A673 (cell line): Measurements from ENCODE around the gene SLC4A4. TPM values are rescaled to one million over a fixed set of nuclear protein-coding genes. Genes with fewer than 3 reads are reported as not detected.

ENCODE experiments used
- BruUV-seq: library from RNA; stranded (reverse); fragments of 400-500 nt; replicated peaks from 2 replicates; lab custom pipeline; 2021; lab: Mats Ljungman, UMichigan
- CTCF ChIA-PET: fragments of 300-600 bp; sonication (Branson Sonifier 250); formaldehyde crosslinking; loops from one replicate; lab custom pipeline; 2022; ENCODE audit warnings: antibody characterized with exemption; lab: Charles Lee
- POLR2A ChIA-PET: fragments of 300-600 bp; sonication (Branson Sonifier 250); formaldehyde crosslinking; loops from one replicate; lab custom pipeline; 2022; ENCODE audit warnings: antibody characterized with exemption; ENCODE audit not compliant: low non-redundant PET; lab: Charles Lee
- DNase-seq: peaks from one replicate; pipeline ENCODE4 v3.0.0-alpha.2; 2015; ENCODE audit warnings: low spot score
- H3K27ac ChIP-seq: fragments of 200-600 bp; sonication (generic); 2 replicates; pipeline ENCODE4 v1.5.1; 2016; ENCODE audit warnings: mixed run types, low read depth, mild to moderate bottlenecking, mixed read lengths, antibody characterized with exemption, low read length; ENCODE audit not compliant: poor library complexity, severe bottlenecking
- H3K27me3 ChIP-seq: fragments of 200-600 bp; sonication (generic); replicated peaks from 2 replicates; pipeline ENCODE4 v1.6.1; 2017; ENCODE audit warnings: mixed run types, low read depth, mild to moderate bottlenecking, mixed read lengths, antibody characterized with exemption, low read length; ENCODE audit not compliant: insufficient read depth, poor library complexity
- H3K36me3 ChIP-seq: fragments of 200-600 bp; sonication (generic); 2 replicates; pipeline ENCODE4 v1.6.1; 2016; ENCODE audit warnings: mixed run types, mild to moderate bottlenecking, mixed read lengths, antibody characterized with exemption, low read length; ENCODE audit not compliant: insufficient read depth, poor library complexity, severe bottlenecking
- H3K4me1 ChIP-seq: fragments of 200-600 bp; sonication (generic); 2 replicates; pipeline ENCODE4 v1.6.1; 2017; ENCODE audit warnings: mixed run types, mild to moderate bottlenecking, mixed read lengths, antibody characterized with exemption, low read length; ENCODE audit not compliant: insufficient read depth, poor library complexity, severe bottlenecking
- H3K4me3 ChIP-seq: fragments of 200-600 bp; sonication (generic); 2 replicates; pipeline ENCODE4 v1.5.1; 2016; ENCODE audit warnings: low read depth, mixed run types, mild to moderate bottlenecking, mixed read lengths, low read length; ENCODE audit not compliant: poor library complexity, severe bottlenecking
- H3K9me3 ChIP-seq: fragments of 200-600 bp; sonication (generic); 2 replicates; pipeline ENCODE4 v1.6.1; 2016; ENCODE audit warnings: mixed run types, low read depth, mild to moderate bottlenecking, mixed read lengths, antibody characterized with exemption, low read length; ENCODE audit not compliant: poor library complexity, severe bottlenecking
- EZH2 ChIP-seq: fragments of 200-600 bp; sonication (generic); IDR thresholded peaks from 2 replicates; pipeline ENCODE4 v1.6.1; 2017; ENCODE audit warnings: borderline replicate concordance, low read depth, mild to moderate bottlenecking, mixed read lengths, antibody characterized with exemption, low read length; ENCODE audit not compliant: poor library complexity, severe bottlenecking
- intact Hi-C: fragments of 100-400 bp; cut with micrococcal nuclease; formaldehyde crosslinking; loops from one replicate; pipeline ENCODE4 v1.10.0; 2022; ENCODE audit not compliant: unreplicated experiment
- total RNA-seq: library from RNA; stranded (reverse); gene quantifications from 2 replicates; pipeline ENCODE4 v1.2.3, GENCODE V29; 2021
- TF ChIP-seq, protein P1 (sequence below): fragments of 300-800, 200-600 bp; sonication (generic); conservative IDR thresholded peaks from 2 replicates; pipeline ENCODE4 v1.5.1; 2017; ENCODE audit warnings: low read depth, mild to moderate bottlenecking, antibody characterized with exemption, low read length, moderate library complexity, mixed read lengths

Gene SLC4A4
- total RNA-seq, 1 experiment from 2014 or later, result 1.2 TPM

DNA sequence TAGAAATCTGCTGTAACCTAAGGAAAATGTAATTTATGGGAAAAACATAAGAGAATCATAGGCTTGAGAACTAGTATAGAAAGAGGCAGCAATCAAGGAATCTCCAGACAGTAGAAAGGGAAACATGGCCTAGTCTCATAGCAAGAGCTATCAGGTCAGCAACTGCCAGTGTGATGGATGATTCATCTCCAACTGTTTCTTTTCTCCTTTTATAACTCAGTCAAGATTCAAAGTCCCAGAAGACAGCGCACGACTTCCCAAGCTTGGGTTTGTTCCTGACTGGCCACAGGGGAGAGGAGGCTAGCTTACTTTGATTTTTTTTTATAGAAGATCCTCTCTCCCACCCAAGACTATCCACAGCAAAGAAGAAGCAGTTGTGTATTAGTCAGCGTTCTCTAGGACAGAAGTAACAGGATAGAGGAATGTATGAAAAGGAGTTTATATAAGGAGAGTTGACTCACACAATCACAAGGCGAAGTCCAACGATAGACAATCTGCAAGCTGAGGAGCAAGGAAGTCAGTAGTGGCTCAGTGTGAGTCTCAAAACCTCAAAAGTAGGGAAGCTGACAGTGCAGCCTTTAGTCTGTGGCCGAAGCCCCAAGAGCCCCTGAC is 263.6 kb downstream of the SLC4A4 start:
- no TSS peak for BruUV-seq
- POLR2A ChIA-PET, result no interaction called here

DNA sequence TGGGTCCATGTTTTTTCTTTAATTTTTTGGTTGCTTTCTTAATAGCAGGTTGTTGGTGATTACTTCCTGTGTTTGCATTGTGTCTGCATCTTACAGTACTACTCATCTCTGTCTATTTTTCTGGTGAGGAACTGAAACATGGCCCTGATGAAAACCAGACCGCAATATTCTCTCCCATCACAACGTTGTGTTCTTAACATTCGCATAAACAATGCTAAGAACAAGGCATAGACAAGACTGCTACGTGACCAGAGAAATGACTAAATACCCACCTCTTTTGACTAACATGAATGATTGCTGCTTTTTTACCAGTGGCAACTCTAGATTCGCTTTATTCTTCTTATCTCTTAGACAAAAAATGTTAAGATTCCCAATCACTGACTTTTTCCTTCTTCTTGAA is 266.0 kb downstream of the SLC4A4 start:
- H3K4me1 ChIP-seq, result no peaks in the 10 kb centered on the region
- H3K9me3 ChIP-seq, result no peaks in the 10 kb centered on the region
- no peaks in the 10 kb centered on the region for H3K27me3 ChIP-seq
- H3K27ac ChIP-seq, result no peak overlapping the region
- CTCF ChIA-PET, result no interaction called here
- TF ChIP-seq EZH2, result no peak
- TF ChIP-seq, protein P1, sequence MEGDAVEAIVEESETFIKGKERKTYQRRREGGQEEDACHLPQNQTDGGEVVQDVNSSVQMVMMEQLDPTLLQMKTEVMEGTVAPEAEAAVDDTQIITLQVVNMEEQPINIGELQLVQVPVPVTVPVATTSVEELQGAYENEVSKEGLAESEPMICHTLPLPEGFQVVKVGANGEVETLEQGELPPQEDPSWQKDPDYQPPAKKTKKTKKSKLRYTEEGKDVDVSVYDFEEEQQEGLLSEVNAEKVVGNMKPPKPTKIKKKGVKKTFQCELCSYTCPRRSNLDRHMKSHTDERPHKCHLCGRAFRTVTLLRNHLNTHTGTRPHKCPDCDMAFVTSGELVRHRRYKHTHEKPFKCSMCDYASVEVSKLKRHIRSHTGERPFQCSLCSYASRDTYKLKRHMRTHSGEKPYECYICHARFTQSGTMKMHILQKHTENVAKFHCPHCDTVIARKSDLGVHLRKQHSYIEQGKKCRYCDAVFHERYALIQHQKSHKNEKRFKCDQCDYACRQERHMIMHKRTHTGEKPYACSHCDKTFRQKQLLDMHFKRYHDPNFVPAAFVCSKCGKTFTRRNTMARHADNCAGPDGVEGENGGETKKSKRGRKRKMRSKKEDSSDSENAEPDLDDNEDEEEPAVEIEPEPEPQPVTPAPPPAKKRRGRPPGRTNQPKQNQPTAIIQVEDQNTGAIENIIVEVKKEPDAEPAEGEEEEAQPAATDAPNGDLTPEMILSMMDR, result no peak
- H3K4me3 ChIP-seq, result no peak overlapping the region
- POLR2A ChIA-PET, result no interaction called here
- H3K36me3 ChIP-seq, result no peaks in the 10 kb centered on the region
- BruUV-seq, result no TSS peak
- DNase-seq, result no peak
- intact Hi-C loops, result no loop called here

More for the DNA sequence above, 263.6 kb downstream of the SLC4A4 start:
- H3K27me3 ChIP-seq, result no peaks in the 10 kb centered on the region
- H3K9me3 ChIP-seq, result no peaks in the 10 kb centered on the region
- no peak overlapping the region for H3K4me3 ChIP-seq
- no peak overlapping the region for H3K27ac ChIP-seq
- intact Hi-C loops, result no loop called here
- H3K36me3 ChIP-seq, result no peaks in the 10 kb centered on the region
- DNase-seq, result no peak
- CTCF ChIA-PET, result no interaction called here
- no peaks in the 10 kb centered on the region for H3K4me1 ChIP-seq
- TF ChIP-seq EZH2, result no peak
- TF ChIP-seq, protein P1, result no peak

DNA sequence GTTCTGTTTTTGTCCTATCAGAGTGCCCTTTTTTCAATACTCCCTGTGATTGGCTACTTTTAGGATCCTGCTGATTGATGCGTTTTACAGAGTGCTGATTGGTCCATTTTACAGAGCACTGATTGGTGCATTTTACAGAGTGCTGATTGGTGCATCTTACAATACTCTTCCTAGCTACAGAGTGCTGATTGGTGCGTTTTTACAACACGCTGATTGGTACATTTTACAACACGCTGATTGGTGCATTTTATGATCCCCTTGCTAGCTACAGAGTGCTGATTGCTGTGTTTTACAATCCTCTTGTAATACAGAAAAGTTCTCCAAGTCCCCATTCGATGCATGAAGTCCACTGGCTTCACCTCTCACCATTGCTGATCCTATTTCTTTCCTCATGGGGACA is 268.3 kb downstream of the SLC4A4 start:
- intact Hi-C loops, result no loop called here
- POLR2A ChIA-PET, result no interaction called here

More for the DNA sequence above, 268.3 kb downstream of the SLC4A4 start:
- DNase-seq, result no peak
- no peak overlapping the region for H3K4me3 ChIP-seq
- TF ChIP-seq, protein P1, result no peak
- no peak for TF ChIP-seq EZH2
- H3K27ac ChIP-seq, result no peak overlapping the region
- BruUV-seq, result no TSS peak
- H3K9me3 ChIP-seq, result no peaks in the 10 kb centered on the region
- no peaks in the 10 kb centered on the region for H3K36me3 ChIP-seq
- no peaks in the 10 kb centered on the region for H3K4me1 ChIP-seq
- H3K27me3 ChIP-seq, result no peaks in the 10 kb centered on the region
- CTCF ChIA-PET, result no interaction called here
